Measurements from ENCODE around the gene SH3RF2. TPM values are rescaled to one million over a fixed set of nuclear protein-coding genes. Genes with fewer than 3 reads are reported as not detected.

SH3RF2 gene
- total and polyA plus RNA-seq, 9 of the 15 experiments (the other 6 are each of a cell fraction or from before 2014, with no cell fraction given), result 0.05 TPM; not detected in 8

DNA sequence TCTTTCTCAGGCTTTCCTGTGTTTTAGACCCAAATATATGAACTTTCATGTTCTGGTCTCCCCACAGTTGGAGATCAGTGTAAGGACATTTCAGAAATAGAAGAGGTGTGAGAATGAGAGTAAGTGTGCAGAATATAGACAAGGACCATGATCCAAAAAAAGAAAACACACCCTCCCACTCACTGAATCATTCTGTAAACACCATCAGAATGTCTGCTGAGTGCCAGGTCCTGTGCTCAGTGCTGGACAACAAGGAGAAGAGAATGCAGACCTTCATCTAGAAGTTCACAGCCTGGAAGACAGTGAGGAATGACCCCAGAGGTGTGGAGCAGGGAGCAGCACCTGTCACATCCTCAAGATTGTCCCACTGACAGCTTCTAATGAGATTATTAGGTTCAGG lies 19.1 kb upstream of the SH3RF2 start:
- no peak overlapping the region for H3K4me2 ChIP-seq (ENCODE audit: insufficient read depth, low read length)
- no TSS peak for BruUV-seq (replicated peaks)

DNA sequence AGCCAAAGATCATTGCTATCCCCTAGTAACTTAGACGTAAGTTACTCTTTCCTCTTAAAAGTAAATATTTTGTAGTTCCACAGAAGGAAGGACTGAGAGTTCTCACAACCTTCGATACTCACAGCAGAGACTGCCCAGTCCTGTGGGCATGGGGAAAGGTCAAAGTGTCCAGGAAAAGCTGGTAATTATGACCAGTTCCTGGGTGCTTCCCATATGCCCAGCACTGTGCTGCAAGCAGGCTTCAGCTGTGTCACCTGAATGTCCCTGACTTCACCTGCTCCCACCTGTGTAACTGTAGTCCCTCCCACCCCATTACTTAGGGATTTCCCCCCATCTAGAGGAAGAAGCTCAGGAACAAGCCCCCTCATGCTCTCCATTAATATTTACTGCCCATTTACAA lies 18.0 kb upstream of the SH3RF2 start:
- Histone ChIP-seq H3K36me3 (ENCODE audit: control insufficient read depth, insufficient read depth, low read length) (no peaks in the 10 kb centered on the region), H3K27ac (ENCODE audit: extremely low read depth, low read depth, low read length) (no peak overlapping the region), H3K9me3 (replicated peaks; ENCODE audit: control insufficient read depth, insufficient read depth, low read depth, low read length) (no peaks in the 10 kb centered on the region), H2AFZ (ENCODE audit: low read depth, low read length) (no peak overlapping the region), H3K4me2 (ENCODE audit: insufficient read depth, low read length) (no peak overlapping the region), H3K4me1 (replicated peaks in 1 of 2; ENCODE audit: control insufficient read depth in 2 of 2, insufficient read depth in 2 of 2, low read length in 2 of 2) (no peaks in the 10 kb centered on the region), H3K9ac (ENCODE audit: insufficient read depth in 1 of 2, low read depth in 2 of 2, low read length in 2 of 2) (no peak overlapping the region), H4K20me1 (replicated peaks; ENCODE audit: control insufficient read depth, insufficient read depth, low read length) (no peaks in the 10 kb centered on the region), H3K9me1 (ENCODE audit: control insufficient read depth, insufficient read depth, low read length) (no peaks in the 10 kb centered on the region), H3K27me3 (ENCODE audit: control insufficient read depth in 2 of 2, insufficient read depth in 2 of 2, low read length in 2 of 2) (peaks cover 10 to 16% of the 10 kb centered on the region in 2 experiments), H3K4me3 (no peak overlapping the region), H3K79me2 (ENCODE audit: control insufficient read depth, insufficient read depth, low read length) (no peaks in the 10 kb centered on the region)
- no TSS peak for BruUV-seq (replicated peaks)
- 0% methylated on average over 2 of the region's 2 CpGs for whole genome bisulfite sequencing (ENCODE audit: insufficient coverage, low coverage, missing lambda C conversion rate)
- intact Hi-C loops (cut with micrococcal nuclease), result no loop called here
- no peak for DNase-seq (ENCODE audit: extremely low read depth in 1 of 4, low spot score in 3 of 4)
- CTCF ChIA-PET (ENCODE audit: low intra/inter-chr PET ratio), result interaction anchor here (0.6 kb wide), 1 partner anchor 1618 kb away, joined by 3 read pairs; no protein-coding TSS in a partner anchor
- in situ Hi-C loops (cut with MboI), result no loop called here
- no peak for FAIRE-seq
- POLR2A ChIA-PET, result interaction anchor here (0.5 to 0.6 kb wide), 3 partner anchors 83 to 343 kb away, joined by 3 read pairs; partner anchors contain the start of gene PRELID2
- no peak for ATAC-seq
- TF ChIP-seq, protein P1, sequence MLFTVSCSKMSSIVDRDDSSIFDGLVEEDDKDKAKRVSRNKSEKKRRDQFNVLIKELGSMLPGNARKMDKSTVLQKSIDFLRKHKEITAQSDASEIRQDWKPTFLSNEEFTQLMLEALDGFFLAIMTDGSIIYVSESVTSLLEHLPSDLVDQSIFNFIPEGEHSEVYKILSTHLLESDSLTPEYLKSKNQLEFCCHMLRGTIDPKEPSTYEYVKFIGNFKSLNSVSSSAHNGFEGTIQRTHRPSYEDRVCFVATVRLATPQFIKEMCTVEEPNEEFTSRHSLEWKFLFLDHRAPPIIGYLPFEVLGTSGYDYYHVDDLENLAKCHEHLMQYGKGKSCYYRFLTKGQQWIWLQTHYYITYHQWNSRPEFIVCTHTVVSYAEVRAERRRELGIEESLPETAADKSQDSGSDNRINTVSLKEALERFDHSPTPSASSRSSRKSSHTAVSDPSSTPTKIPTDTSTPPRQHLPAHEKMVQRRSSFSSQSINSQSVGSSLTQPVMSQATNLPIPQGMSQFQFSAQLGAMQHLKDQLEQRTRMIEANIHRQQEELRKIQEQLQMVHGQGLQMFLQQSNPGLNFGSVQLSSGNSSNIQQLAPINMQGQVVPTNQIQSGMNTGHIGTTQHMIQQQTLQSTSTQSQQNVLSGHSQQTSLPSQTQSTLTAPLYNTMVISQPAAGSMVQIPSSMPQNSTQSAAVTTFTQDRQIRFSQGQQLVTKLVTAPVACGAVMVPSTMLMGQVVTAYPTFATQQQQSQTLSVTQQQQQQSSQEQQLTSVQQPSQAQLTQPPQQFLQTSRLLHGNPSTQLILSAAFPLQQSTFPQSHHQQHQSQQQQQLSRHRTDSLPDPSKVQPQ (CRISPR knock-in tag; IDR thresholded peaks at IDR 0.05; ENCODE audit: borderline replicate concordance), result no peak
- TF ChIP-seq RBM22 (IDR thresholded peaks at IDR 0.05; ENCODE audit: low read depth, low read length, poor library complexity, severe bottlenecking) (no peak), FOXA1 (IDR thresholded peaks at IDR 0.05; ENCODE audit: borderline replicate concordance) (no peak)
- TF ChIP-seq, protein P2, sequence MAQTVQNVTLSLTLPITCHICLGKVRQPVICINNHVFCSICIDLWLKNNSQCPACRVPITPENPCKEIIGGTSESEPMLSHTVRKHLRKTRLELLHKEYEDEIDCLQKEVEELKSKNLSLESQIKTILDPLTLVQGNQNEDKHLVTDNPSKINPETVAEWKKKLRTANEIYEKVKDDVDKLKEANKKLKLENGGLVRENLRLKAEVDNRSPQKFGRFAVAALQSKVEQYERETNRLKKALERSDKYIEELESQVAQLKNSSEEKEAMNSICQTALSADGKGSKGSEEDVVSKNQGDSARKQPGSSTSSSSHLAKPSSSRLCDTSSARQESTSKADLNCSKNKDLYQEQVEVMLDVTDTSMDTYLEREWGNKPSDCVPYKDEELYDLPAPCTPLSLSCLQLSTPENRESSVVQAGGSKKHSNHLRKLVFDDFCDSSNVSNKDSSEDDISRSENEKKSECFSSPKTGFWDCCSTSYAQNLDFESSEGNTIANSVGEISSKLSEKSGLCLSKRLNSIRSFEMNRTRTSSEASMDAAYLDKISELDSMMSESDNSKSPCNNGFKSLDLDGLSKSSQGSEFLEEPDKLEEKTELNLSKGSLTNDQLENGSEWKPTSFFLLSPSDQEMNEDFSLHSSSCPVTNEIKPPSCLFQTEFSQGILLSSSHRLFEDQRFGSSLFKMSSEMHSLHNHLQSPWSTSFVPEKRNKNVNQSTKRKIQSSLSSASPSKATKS (CRISPR knock-in tag; IDR thresholded peaks at IDR 0.05), result no peak
- TF ChIP-seq, protein P3, sequence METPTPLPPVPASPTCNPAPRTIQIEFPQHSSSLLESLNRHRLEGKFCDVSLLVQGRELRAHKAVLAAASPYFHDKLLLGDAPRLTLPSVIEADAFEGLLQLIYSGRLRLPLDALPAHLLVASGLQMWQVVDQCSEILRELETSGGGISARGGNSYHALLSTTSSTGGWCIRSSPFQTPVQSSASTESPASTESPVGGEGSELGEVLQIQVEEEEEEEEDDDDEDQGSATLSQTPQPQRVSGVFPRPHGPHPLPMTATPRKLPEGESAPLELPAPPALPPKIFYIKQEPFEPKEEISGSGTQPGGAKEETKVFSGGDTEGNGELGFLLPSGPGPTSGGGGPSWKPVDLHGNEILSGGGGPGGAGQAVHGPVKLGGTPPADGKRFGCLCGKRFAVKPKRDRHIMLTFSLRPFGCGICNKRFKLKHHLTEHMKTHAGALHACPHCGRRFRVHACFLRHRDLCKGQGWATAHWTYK (CRISPR knock-in tag; IDR thresholded peaks at IDR 0.05), result no peak
- TF ChIP-seq, protein P4, sequence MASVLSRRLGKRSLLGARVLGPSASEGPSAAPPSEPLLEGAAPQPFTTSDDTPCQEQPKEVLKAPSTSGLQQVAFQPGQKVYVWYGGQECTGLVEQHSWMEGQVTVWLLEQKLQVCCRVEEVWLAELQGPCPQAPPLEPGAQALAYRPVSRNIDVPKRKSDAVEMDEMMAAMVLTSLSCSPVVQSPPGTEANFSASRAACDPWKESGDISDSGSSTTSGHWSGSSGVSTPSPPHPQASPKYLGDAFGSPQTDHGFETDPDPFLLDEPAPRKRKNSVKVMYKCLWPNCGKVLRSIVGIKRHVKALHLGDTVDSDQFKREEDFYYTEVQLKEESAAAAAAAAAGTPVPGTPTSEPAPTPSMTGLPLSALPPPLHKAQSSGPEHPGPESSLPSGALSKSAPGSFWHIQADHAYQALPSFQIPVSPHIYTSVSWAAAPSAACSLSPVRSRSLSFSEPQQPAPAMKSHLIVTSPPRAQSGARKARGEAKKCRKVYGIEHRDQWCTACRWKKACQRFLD (CRISPR knock-in tag; IDR thresholded peaks at IDR 0.05), result no peak

More for the DNA sequence above, 19.1 kb upstream of the SH3RF2 start:
- H2AFZ ChIP-seq (ENCODE audit: low read depth, low read length), result no peak overlapping the region
- H3K4me1 ChIP-seq (replicated peaks in 1 of 2; ENCODE audit: control insufficient read depth in 2 of 2, insufficient read depth in 2 of 2, low read length in 2 of 2), result no peaks in the 10 kb centered on the region
- no peaks in the 10 kb centered on the region for H3K9me1 ChIP-seq (ENCODE audit: control insufficient read depth, insufficient read depth, low read length)
- in situ Hi-C loops (cut with MboI), result no loop called here
- intact Hi-C loops (cut with micrococcal nuclease), result no loop called here
- ChIA-PET CTCF (ENCODE audit: low intra/inter-chr PET ratio) (no interaction called here), POLR2A (no interaction called here)
- H3K9me3 ChIP-seq (replicated peaks; ENCODE audit: control insufficient read depth, insufficient read depth, low read depth, low read length), result no peaks in the 10 kb centered on the region
- no peaks in the 10 kb centered on the region for H3K36me3 ChIP-seq (ENCODE audit: control insufficient read depth, insufficient read depth, low read length)
- no peaks in the 10 kb centered on the region for H4K20me1 ChIP-seq (replicated peaks; ENCODE audit: control insufficient read depth, insufficient read depth, low read length)
- H3K9ac ChIP-seq (ENCODE audit: insufficient read depth in 1 of 2, low read depth in 2 of 2, low read length in 2 of 2), result no peak overlapping the region
- peaks cover 13 to 21% of the 10 kb centered on the region in 2 experiments for H3K27me3 ChIP-seq (ENCODE audit: control insufficient read depth in 2 of 2, insufficient read depth in 2 of 2, low read length in 2 of 2)
- DNase-seq (ENCODE audit: extremely low read depth in 1 of 4, low spot score in 3 of 4) (no peak), FAIRE-seq (no peak), ATAC-seq (no peak)
- TF ChIP-seq TAF7 (tag; IDR thresholded peaks at IDR 0.05) (no peak), MAFK (IDR thresholded peaks at IDR 0.05; ENCODE audit: low read length) (no peak), ZNF584 (CRISPR knock-in tag; IDR thresholded peaks at IDR 0.05; ENCODE audit: low read depth) (no peak), CXXC5 (CRISPR knock-in tag; IDR thresholded peaks at IDR 0.05) (no peak)
- H3K4me3 ChIP-seq, result no peak overlapping the region
- H3K79me2 ChIP-seq (ENCODE audit: control insufficient read depth, insufficient read depth, low read length), result no peaks in the 10 kb centered on the region
- no peak overlapping the region for H3K27ac ChIP-seq (ENCODE audit: extremely low read depth, low read depth, low read length)

All from K562 (cell line).